Measurements from ENCODE around the gene SPTBN4.
"Not testable (repeated sequence)": the region's sequence is repeated elsewhere in the genome, so short reads cannot be mapped to it uniquely, and the experiment has no call there.

The SPTBN4 gene

DNA sequence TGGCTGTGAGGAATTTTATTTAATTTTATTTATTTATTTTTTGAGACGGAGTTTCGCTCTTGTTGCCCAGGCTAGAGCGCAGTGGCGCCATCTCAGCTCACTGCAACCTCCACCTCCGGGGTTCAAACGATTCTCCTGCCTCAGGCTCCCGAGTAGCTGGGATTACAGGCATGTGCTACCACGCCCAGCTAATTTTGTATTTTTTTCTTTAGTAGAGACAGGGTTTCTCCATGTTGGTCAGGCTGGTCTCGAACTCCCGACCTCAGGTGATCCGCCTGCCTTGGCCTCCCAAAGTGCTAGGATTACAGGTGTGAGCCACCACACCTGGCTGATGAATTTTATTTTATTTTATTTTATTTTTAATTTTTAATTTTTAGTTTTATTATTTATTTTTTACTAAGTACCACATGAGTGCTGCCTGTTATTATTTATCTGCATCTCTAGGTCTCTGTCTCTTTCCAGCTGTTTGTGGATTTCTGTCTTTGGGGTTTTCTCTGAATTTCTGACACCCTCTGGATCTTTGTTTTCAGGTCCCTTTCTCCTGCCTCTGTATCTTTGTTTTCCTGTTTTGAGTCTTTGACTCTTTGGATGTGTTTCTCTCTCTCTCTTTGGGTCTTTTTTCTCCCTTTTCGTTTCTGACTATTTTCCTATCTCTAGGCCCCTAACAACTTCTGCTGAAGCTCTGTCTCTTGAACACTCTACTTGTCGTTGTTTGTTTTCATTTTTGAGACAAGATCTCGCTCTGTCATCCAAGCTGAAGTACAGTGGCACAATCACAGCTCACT lies 157.8 kb downstream of the SPTBN4 start:
- H3K27ac ChIP-seq (ENCODE audit: extremely low read depth, low read depth, low read length); H3K9me3 ChIP-seq (ENCODE audit: control insufficient read depth, insufficient read depth, low read depth, low read length); H3K4me3 ChIP-seq (ENCODE audit: low read depth, low read length): not testable (repeated sequence)
- CTCF ChIA-PET = interaction anchor here (0.7 to 11.0 kb wide), 9 partner anchors 10 to 204 kb away, joined by 3 to 236 read pairs (median 7); partner anchors contain the start of gene LTBP4
- POLR2A ChIA-PET = interaction anchor here (0.8 to 5.2 kb wide), 12 partner anchors 14 to 198 kb away, joined by 3 to 61 read pairs (median 4); partner anchors contain the start of gene NUMBL
- peaks cover 12 to 19% of the 10 kb centered on the region in 2 experiments; a peak in 2 of 3 replicates for H3K36me3 ChIP-seq (ENCODE audit: control insufficient read depth in 2 of 2, insufficient read depth in 1 of 2, low read length in 2 of 2)
- TF ChIP-seq ZNF777 (tag by site-specific recombination; IDR thresholded peaks at IDR 0.05; ENCODE audit: borderline replicate concordance) (0 out of 2 replicates have a peak, but pooled peaks have one; percentile 18), BCL11B (tag by site-specific recombination; IDR thresholded peaks at IDR 0.05; ENCODE audit: low read depth) (peak; percentile 71; the same call in 1 of the 2 replicates), ZSCAN23 (tag by site-specific recombination; IDR thresholded peaks at IDR 0.05) (0 out of 2 replicates have a peak, but pooled peaks have one; percentile 12), ZNF837 (tag by site-specific recombination; IDR thresholded peaks at IDR 0.05) (0 out of 2 replicates have a peak, but pooled peaks have one; percentile 36), ZNF391 (tag by site-specific recombination; IDR thresholded peaks at IDR 0.05; ENCODE audit: borderline replicate concordance, low read depth) (peak; percentile 49; the same call in 1 of the 2 replicates), ZNF624 (tag by site-specific recombination; IDR thresholded peaks at IDR 0.05) (0 out of 2 replicates have a peak, but pooled peaks have one; percentile 24), ZNF335 (tag by site-specific recombination; conservative IDR thresholded peaks at IDR 0.05) (0 out of 2 replicates have a peak, but pooled peaks have one; percentile 5), PRDM1 (tag by site-specific recombination; IDR thresholded peaks at IDR 0.05) (peak; percentile 41; the same call in 1 of the 2 replicates), ZNF664 (tag by site-specific recombination; IDR thresholded peaks at IDR 0.05) (peak; percentile 67; the same call in 1 of the 2 replicates)
- TF ChIP-seq, protein P1, sequence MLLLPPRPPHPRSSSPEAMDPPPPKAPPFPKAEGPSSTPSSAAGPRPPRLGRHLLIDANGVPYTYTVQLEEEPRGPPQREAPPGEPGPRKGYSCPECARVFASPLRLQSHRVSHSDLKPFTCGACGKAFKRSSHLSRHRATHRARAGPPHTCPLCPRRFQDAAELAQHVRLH (tag by site-specific recombination; IDR thresholded peaks at IDR 0.05) = peak; percentile 86
- TF ChIP-seq, protein P2, sequence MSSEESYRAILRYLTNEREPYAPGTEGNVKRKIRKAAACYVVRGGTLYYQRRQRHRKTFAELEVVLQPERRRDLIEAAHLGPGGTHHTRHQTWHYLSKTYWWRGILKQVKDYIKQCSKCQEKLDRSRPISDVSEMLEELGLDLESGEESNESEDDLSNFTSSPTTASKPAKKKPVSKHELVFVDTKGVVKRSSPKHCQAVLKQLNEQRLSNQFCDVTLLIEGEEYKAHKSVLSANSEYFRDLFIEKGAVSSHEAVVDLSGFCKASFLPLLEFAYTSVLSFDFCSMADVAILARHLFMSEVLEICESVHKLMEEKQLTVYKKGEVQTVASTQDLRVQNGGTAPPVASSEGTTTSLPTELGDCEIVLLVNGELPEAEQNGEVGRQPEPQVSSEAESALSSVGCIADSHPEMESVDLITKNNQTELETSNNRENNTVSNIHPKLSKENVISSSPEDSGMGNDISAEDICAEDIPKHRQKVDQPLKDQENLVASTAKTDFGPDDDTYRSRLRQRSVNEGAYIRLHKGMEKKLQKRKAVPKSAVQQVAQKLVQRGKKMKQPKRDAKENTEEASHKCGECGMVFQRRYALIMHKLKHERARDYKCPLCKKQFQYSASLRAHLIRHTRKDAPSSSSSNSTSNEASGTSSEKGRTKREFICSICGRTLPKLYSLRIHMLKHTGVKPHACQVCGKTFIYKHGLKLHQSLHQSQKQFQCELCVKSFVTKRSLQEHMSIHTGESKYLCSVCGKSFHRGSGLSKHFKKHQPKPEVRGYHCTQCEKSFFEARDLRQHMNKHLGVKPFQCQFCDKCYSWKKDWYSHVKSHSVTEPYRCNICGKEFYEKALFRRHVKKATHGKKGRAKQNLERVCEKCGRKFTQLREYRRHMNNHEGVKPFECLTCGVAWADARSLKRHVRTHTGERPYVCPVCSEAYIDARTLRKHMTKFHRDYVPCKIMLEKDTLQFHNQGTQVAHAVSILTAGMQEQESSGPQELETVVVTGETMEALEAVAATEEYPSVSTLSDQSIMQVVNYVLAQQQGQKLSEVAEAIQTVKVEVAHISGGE (tag by site-specific recombination; conservative IDR thresholded peaks at IDR 0.05; ENCODE audit: low read depth) = peak; percentile 22; the same call in 1 of the 2 replicates
- TF ChIP-seq, protein P3, sequence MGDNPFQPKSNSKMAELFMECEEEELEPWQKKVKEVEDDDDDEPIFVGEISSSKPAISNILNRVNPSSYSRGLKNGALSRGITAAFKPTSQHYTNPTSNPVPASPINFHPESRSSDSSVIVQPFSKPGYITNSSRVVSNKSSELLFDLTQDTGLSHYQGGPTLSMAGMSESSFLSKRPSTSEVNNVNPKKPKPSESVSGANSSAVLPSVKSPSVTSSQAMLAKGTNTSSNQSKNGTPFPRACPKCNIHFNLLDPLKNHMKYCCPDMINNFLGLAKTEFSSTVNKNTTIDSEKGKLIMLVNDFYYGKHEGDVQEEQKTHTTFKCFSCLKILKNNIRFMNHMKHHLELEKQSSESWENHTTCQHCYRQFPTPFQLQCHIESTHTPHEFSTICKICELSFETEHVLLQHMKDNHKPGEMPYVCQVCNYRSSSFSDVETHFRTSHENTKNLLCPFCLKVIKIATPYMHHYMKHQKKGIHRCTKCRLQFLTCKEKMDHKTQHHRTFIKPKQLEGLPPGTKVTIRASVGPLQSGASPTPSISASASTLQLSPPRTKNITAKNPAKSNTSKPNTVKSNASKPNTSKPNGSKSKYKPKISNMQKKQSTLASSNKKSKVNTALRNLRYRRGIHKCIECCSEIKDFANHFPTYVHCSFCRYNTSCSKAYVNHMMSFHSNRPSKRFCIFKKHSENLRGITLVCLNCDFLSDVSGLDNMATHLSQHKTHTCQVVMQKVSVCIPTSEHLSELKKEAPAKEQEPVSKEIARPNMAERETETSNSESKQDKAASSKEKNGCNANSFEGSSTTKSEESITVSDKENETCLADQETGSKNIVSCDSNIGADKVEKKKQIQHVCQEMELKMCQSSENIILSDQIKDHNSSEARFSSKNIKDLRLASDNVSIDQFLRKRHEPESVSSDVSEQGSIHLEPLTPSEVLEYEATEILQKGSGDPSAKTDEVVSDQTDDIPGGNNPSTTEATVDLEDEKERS (tag by site-specific recombination; IDR thresholded peaks at IDR 0.05) = 0 out of 2 replicates have a peak, but pooled peaks have one; percentile 35
- H3K4me1 ChIP-seq (ENCODE audit: control insufficient read depth, insufficient read depth, low read length) = peaks cover 16% of the 10 kb centered on the region

DNA sequence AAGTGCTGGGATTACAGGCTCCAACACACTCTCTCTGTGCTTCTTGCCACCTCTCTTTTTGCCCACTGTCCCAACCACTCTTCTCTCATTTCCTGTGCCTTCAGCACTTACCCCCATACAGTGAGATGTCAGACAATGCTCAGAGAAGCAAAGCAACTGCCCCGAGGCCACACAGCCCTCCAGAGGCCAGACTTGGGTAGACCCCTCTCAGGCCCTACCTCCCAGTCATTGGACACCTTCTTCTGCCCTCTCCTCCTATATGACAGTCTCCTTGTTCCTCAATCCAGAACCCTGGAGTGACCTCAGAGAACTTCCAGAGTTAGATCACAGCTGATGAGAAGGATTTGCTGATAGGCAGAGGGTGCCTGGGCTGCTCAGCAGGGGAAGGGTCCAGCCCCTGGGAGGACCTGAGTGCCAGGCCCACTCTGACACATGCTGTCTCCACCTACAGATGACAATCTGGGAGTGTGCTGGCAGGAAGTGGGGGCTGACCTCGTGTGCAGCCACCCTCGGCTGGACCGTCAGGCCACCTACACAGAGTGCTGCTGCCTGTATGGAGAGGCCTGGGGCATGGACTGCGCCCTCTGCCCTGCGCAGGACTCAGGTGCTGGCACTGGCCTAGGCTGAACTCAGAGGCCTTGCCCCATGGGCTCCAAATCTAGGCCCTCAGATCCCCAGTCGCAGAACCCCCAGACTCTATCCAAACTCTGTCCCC lies 158.8 kb downstream of the SPTBN4 start:
- H3K27ac ChIP-seq (ENCODE audit: extremely low read depth, low read depth, low read length) = peak overlapping the region; percentile 17; the same call in 1 of the 2 replicates
- ChIA-PET CTCF (interaction anchor here (2.6 to 11.0 kb wide), 3 partner anchors 9 to 84 kb away, joined by 14 to 236 read pairs (median 158); partner anchors contain the start of gene LTBP4), POLR2A (interaction anchor here (0.9 to 4.1 kb wide), 2 partner anchors 21 to 55 kb away, joined by 4 to 60 read pairs; no protein-coding TSS in a partner anchor)
- no peak overlapping the region for H3K4me3 ChIP-seq (ENCODE audit: low read depth, low read length)
- H3K9me3 ChIP-seq (ENCODE audit: control insufficient read depth, insufficient read depth, low read depth, low read length) = no peaks in the 10 kb centered on the region
- H3K36me3 ChIP-seq (ENCODE audit: control insufficient read depth in 2 of 2, insufficient read depth in 1 of 2, low read length in 2 of 2) = peaks cover 9 to 16% of the 10 kb centered on the region in 2 experiments; a peak in 2 of 3 replicates
- H3K4me1 ChIP-seq (ENCODE audit: control insufficient read depth, insufficient read depth, low read length) = peaks cover 16% of the 10 kb centered on the region
- TF ChIP-seq EGR2 (tag by site-specific recombination; IDR thresholded peaks at IDR 0.05; ENCODE audit: low read depth) (peak; percentile 97), ZNF701 (tag by site-specific recombination; IDR thresholded peaks at IDR 0.05) (no peak), ZBTB8A (tag by site-specific recombination; IDR thresholded peaks at IDR 0.05) (no peak), ZFHX2 (tag by site-specific recombination; conservative IDR thresholded peaks at IDR 0.05) (peak; percentile 98), ZNF555 (tag by site-specific recombination; conservative IDR thresholded peaks at IDR 0.05) (no peak), ZNF433 (tag by site-specific recombination; IDR thresholded peaks at IDR 0.05; ENCODE audit: low read depth) (no peak)
- TF ChIP-seq, protein P4, sequence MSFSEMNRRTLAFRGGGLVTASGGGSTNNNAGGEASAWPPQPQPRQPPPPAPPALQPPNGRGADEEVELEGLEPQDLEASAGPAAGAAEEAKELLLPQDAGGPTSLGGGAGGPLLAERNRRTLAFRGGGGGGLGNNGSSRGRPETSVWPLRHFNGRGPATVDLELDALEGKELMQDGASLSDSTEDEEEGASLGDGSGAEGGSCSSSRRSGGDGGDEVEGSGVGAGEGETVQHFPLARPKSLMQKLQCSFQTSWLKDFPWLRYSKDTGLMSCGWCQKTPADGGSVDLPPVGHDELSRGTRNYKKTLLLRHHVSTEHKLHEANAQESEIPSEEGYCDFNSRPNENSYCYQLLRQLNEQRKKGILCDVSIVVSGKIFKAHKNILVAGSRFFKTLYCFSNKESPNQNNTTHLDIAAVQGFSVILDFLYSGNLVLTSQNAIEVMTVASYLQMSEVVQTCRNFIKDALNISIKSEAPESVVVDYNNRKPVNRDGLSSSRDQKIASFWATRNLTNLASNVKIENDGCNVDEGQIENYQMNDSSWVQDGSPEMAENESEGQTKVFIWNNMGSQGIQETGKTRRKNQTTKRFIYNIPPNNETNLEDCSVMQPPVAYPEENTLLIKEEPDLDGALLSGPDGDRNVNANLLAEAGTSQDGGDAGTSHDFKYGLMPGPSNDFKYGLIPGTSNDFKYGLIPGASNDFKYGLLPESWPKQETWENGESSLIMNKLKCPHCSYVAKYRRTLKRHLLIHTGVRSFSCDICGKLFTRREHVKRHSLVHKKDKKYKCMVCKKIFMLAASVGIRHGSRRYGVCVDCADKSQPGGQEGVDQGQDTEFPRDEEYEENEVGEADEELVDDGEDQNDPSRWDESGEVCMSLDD (tag by site-specific recombination; IDR thresholded peaks at IDR 0.05) = no peak
- TF ChIP-seq, protein P5, sequence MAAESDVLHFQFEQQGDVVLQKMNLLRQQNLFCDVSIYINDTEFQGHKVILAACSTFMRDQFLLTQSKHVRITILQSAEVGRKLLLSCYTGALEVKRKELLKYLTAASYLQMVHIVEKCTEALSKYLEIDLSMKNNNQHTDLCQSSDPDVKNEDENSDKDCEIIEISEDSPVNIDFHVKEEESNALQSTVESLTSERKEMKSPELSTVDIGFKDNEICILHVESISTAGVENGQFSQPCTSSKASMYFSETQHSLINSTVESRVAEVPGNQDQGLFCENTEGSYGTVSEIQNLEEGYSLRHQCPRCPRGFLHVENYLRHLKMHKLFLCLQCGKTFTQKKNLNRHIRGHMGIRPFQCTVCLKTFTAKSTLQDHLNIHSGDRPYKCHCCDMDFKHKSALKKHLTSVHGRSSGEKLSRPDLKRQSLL (tag by site-specific recombination; IDR thresholded peaks at IDR 0.05) = no peak

Data from HEK293 (cell line).